GM11168 (cell line): Measurements from ENCODE around the gene ZNF345.

Experiments
- in situ Hi-C: fragments of 300-500 bp; cut with MboI; formaldehyde crosslinking; loops from one replicate; pipeline ENCODE4 v1.12.0; 2022; ENCODE audit warnings: low sequenced_read_pairs; ENCODE audit not compliant: unreplicated experiment

Gene ZNF345

DNA sequence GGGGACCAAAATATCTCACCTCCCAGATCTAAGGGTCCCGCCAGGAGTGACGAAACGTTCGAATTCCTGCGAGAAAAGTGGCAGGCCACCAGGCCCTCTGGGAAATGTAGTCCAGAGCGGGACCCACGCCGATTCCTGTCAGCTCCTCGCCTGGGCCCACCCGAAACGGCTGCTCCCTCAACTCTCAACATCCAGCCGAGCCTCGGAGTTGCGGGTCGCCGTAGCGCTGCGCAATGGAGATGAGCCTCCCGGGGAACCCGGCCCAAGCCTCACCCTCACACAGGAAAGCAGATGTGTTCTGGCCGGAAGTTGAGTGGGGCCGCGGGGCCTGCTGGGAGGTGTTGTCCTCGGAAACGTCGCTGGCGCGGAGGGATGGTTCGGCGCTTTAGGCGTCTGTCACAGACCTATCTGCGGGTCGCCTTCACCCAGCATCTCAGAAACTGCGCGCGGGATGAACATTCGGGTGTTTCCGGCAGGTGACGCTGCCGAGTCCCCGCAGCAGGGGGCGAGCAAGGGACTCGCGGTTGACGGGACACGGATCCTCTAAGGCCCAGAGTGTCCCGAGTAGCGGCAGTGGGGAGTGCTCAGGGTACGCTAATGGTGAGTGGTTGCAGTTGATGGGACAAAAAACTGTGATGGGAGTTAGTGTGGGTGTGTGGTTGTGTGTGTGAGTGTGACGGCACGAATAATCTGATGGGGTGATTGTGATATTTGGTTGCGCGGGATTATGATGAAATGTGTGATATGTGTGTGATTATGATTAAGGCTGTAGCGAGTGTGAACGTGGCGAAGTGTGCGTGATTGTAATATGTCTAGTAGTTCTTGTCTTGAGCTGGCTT, 65.5 kb downstream of the ZNF345 start, which contains the start of the genes ZNF568 and ZNF829:
Gene ZNF568, plus strand, starts transcription at position 341 of the 839 bp plus-strand sequence. CDS start 6,439 bp downstream, outside the sequence.
Gene ZNF829, minus strand, starts transcription at position 300 of the 839 bp plus-strand sequence. CDS start 1,124 bp downstream, outside the sequence.
- in situ Hi-C loops: no loop called here

DNA sequence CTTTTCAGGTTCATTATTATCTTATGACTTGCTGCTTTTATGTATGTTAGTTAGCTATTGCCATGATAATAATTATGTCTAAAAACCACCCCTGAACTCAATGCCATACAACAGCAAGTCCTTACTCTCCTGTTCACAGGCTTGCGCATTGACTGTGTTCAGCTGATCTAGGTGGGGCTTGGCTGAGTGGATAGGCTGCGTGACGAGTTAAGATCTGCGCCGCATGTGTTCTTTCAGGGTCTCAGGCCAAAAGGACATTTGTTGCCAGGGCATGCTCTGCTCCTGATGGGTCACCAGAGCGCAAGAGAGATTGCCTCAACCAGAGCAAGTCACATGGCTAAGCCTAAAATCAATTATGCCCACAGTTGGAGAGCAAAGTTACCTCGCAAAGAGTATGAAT, 66.3 kb downstream of the ZNF345 start:
- in situ Hi-C loops: no loop called here

DNA sequence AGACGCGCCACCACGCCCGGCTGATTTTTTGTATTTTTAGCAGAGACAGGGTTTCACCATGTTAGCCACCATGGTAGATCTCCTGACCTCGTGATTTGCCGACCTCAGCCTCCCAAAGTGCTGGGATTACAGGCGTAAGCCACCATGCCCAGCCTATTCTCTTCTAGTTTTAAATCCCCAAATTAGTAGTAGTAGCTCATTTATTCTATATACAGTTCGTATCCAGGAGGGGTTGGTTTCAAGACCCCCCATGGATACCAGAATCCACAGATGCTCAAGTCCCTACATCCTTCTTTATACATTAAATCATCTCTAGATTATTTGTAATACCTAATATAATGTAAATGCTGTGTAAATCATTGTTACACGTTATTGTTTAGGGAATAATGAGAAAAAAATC, 67.4 kb downstream of the ZNF345 start:
- in situ Hi-C loops: no loop called here
